ENCODE measurements around the gene DHX30. TPM values are rescaled to one million over a fixed set of nuclear protein-coding genes. Genes with fewer than 3 reads are reported as not detected.

Gene DHX30
- total and polyA plus RNA-seq, 2 of the 8 experiments (the other 6 are each of a cell fraction or from before 2014, with no cell fraction given), result 82.4 to 97.9 TPM

DNA sequence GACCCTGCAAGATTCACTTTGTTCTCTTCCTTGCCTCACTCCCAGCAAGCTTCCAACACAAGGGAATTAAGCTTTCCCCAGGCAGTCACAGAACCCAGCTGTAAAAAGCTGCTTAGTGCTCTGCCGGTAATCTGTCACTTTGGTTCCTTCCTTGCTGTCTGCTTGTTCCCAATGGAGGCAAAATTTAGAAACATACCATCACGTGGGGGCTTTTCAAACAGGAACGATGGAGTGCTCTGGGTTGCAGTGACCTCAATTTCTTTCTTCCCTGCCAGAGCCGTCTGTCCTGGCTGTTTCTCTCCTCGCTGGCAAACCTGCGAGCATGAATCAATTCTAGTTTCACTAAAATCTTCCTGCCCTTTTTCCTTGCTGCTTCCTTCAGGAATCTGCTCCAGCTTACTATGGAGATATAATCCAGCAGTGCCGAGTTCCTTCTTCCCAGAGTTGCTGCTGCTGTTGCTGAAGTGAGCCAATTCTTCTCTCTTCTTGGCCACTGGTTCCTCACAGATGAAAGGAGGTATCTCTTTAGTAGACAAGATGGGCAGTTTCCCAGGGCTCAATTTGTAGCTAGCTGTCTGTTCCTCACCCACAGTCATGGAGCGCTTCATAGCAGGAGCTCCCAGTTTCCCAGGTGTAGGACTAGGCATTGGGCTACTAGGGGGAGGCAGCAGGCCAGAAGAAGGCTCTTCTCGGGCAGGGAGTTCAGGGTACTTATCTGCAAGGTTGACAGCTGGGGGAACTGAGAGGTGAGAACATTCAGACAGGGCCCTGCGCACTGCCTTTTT is 88.1 kb downstream of the DHX30 start:
- H2BK5ac ChIP-seq (ENCODE audit: low read depth, low read length), result 0 out of 2 replicates have a peak overlapping the region, but pooled peaks have one; percentile 22
- no peak overlapping the region for H4K8ac ChIP-seq (ENCODE audit: extremely low read depth, insufficient read depth, low read length)
- peaks cover 0 to 3% (median 1%) of the 10 kb centered on the region in 4 experiments; a peak in 3 of 8 replicates for H3K36me3 ChIP-seq (ENCODE audit: control insufficient read depth in 2 of 4, insufficient read depth in 4 of 4, low read length in 3 of 4)
- no peak overlapping the region for H3K23ac ChIP-seq (ENCODE audit: insufficient read length)
- H3K79me1 ChIP-seq (ENCODE audit: low read depth, low read length), result no peaks in the 10 kb centered on the region
- H3K27me3 ChIP-seq (replicated peaks in 1 of 4; ENCODE audit: control insufficient read depth in 3 of 4, extremely low read depth in 1 of 4, insufficient read depth in 3 of 4, low read length in 3 of 4), result no peaks in the 10 kb centered on the region
- no peak overlapping the region for H4K91ac ChIP-seq (replicated peaks; ENCODE audit: insufficient read length, low read length)
- H2BK20ac ChIP-seq (ENCODE audit: low read length), result no peak overlapping the region
- no peaks in the 10 kb centered on the region for H4K20me1 ChIP-seq (replicated peaks in 1 of 2; ENCODE audit: control insufficient read depth in 1 of 2, insufficient read depth in 2 of 2, low read length in 2 of 2)
- no peak overlapping the region for H2BK12ac ChIP-seq (ENCODE audit: low read depth, low read length)
- H2BK15ac ChIP-seq (ENCODE audit: low read length), result peak overlapping the region; percentile 13; the same call in 1 of the 2 replicates
- no peak overlapping the region for H3K27ac ChIP-seq (ENCODE audit: low read depth, low read length)
- ChIA-PET CTCF (ENCODE audit: partially characterized antibody) (interaction anchor here (0.6 to 4.8 kb wide), 12 partner anchors 10 to 267 kb away, joined by 3 to 21 read pairs (median 4); no protein-coding TSS in a partner anchor), POLR2A (ENCODE audit: partially characterized antibody) (interaction anchor here (0.8 to 1.7 kb wide), 4 partner anchors 17 to 99 kb away, joined by 4 to 8 read pairs (median 4); no protein-coding TSS in a partner anchor)
- no peak for DNase-seq (ENCODE audit: low read depth in 1 of 2, low spot score in 2 of 2)
- H3K4ac ChIP-seq (replicated peaks; ENCODE audit: insufficient read length, low read depth, low read length), result no peak overlapping the region
- H4K5ac ChIP-seq (ENCODE audit: insufficient read length, low read depth, low read length), result no peak overlapping the region
- peaks cover 0 to 23% (median 17%) of the 10 kb centered on the region in 4 experiments; a peak in 6 of 7 replicates for H3K4me1 ChIP-seq (replicated peaks in 1 of 4; ENCODE audit: control insufficient read depth in 3 of 4, insufficient read depth in 4 of 4, low read length in 3 of 4)
- WGBS, 2 experiments (ENCODE audit: extremely low coverage in 1 of 2, insufficient coverage in 1 of 2, insufficient read length in 1 of 2, insufficient replicate concordance in 2 of 2, low coverage in 1 of 2, low lambda C conversion rate in 2 of 2, missing lambda C conversion rate in 1 of 2), result 82% methylated on average over 10 of the region's 10 CpGs; no CpG with 5 or more reads in 1 of the 2 experiments
- peak overlapping the region; percentile 39; the same call in 1 of the 2 replicates for H3K18ac ChIP-seq (ENCODE audit: extremely low read depth, low read length)
- H3K79me2 ChIP-seq (ENCODE audit: control insufficient read depth in 1 of 2, insufficient read depth in 2 of 2, low read length in 2 of 2), result peaks cover 0 to 5% of the 10 kb centered on the region in 2 experiments; a peak in 1 of 4 replicates
- H3K23me2 ChIP-seq (ENCODE audit: low read depth, low read length), result no peaks in the 10 kb centered on the region
- peak overlapping the region; percentile 14 to 16; a peak in 2 of 4 replicates for H3K4me2 ChIP-seq (ENCODE audit: insufficient read depth in 1 of 2, low read depth in 2 of 2, low read length in 2 of 2)
- H2AK5ac ChIP-seq (ENCODE audit: low read depth, low read length), result no peak overlapping the region
- no peak overlapping the region for H2BK120ac ChIP-seq (replicated peaks; ENCODE audit: low read depth, low read length)
- H3K4me3 ChIP-seq (ENCODE audit: extremely low read depth in 1 of 4, insufficient read depth in 2 of 4, low read depth in 3 of 4, low read length in 4 of 4), result no peak overlapping the region
- H3K14ac ChIP-seq (ENCODE audit: insufficient read length), result no peak overlapping the region
- H3K9me3 ChIP-seq (ENCODE audit: insufficient read depth in 2 of 2, low read depth in 1 of 2, low read length in 1 of 2), result no peaks in the 10 kb centered on the region
- H3K9ac ChIP-seq (replicated peaks in 1 of 4; ENCODE audit: extremely low read depth in 1 of 4, low read depth in 3 of 4, low read length in 3 of 4), result no peak overlapping the region; a peak in 1 of 7 replicates
- H2AFZ ChIP-seq (ENCODE audit: low read length), result no peak overlapping the region
- FAIRE-seq, result no peak
- H3K56ac ChIP-seq (replicated peaks; ENCODE audit: insufficient read length, low read depth, low read length), result no peak overlapping the region
- TF ChIP-seq HDAC6 (IDR thresholded peaks at IDR 0.05; ENCODE audit: low read depth, low read length) (no peak), CHD2 (IDR thresholded peaks at IDR 0.05; ENCODE audit: low read length) (no peak), CBX5 (IDR thresholded peaks at IDR 0.05; ENCODE audit: low read depth, low read length) (no peak), SIN3A (conservative IDR thresholded peaks at IDR 0.05 in 1 of 2, IDR thresholded peaks at IDR 0.05 in 1 of 2; ENCODE audit: low read depth in 1 of 2, low read length in 2 of 2) (0 out of 4 replicates have a peak, but pooled peaks have one; percentile 47 to 48)
- TF ChIP-seq, protein P1, sequence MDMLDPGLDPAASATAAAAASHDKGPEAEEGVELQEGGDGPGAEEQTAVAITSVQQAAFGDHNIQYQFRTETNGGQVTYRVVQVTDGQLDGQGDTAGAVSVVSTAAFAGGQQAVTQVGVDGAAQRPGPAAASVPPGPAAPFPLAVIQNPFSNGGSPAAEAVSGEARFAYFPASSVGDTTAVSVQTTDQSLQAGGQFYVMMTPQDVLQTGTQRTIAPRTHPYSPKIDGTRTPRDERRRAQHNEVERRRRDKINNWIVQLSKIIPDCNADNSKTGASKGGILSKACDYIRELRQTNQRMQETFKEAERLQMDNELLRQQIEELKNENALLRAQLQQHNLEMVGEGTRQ (IDR thresholded peaks at IDR 0.05; ENCODE audit: low read length), result no peak
